OCI-LY3 (cell line): Measurements from ENCODE around the gene OR6F1.

Experiments
- EZH2phosphoT487 ChIP-seq: fragments of 200-600 bp; shearing (Covaris generic); IDR thresholded peaks from 2 replicates; pipeline ENCODE4 v1.6.1; 2018; ENCODE audit warnings: antibody characterized with exemption, mixed run types, low read depth
- TF ChIP-seq, protein P1 (sequence below): fragments of 200-600, 300-600 bp; sonication (generic); IDR thresholded peaks from 2 replicates; pipeline ENCODE4 v1.5.1; 2014; ENCODE audit warnings: antibody characterized with exemption, low read length, low read depth

DNA sequence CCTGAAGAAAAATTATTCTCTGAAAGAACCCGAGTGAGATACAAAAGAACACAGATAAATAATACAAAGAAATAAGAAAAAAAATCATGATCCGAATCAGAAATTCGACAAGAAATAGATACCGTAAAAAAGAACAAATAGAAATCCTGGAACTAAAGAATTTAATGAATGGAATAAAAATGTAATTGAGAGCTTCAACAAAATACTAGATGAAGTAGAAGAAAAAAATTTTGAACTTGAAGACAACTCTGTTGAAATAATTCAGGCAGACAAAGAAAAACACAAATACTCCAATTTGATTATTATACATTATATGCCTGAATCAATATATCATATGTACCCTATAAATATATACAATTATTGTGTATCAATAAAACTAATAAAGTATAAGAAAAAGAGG, 4.8 kb upstream of the OR6F1 start:
- TF ChIP-seq, protein P1, sequence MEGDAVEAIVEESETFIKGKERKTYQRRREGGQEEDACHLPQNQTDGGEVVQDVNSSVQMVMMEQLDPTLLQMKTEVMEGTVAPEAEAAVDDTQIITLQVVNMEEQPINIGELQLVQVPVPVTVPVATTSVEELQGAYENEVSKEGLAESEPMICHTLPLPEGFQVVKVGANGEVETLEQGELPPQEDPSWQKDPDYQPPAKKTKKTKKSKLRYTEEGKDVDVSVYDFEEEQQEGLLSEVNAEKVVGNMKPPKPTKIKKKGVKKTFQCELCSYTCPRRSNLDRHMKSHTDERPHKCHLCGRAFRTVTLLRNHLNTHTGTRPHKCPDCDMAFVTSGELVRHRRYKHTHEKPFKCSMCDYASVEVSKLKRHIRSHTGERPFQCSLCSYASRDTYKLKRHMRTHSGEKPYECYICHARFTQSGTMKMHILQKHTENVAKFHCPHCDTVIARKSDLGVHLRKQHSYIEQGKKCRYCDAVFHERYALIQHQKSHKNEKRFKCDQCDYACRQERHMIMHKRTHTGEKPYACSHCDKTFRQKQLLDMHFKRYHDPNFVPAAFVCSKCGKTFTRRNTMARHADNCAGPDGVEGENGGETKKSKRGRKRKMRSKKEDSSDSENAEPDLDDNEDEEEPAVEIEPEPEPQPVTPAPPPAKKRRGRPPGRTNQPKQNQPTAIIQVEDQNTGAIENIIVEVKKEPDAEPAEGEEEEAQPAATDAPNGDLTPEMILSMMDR: no peak
- TF ChIP-seq EZH2phosphoT487: no peak
